ENCODE data around the gene TNFSF12. TPM values are rescaled to one million over a fixed set of nuclear protein-coding genes. Genes with fewer than 3 reads are reported as not detected.

TNFSF12 gene
- polyA plus RNA-seq, 1 donor (not counting 4 experiments of a cell fraction or from before 2014, with no cell fraction given): 1.0 TPM

DNA sequence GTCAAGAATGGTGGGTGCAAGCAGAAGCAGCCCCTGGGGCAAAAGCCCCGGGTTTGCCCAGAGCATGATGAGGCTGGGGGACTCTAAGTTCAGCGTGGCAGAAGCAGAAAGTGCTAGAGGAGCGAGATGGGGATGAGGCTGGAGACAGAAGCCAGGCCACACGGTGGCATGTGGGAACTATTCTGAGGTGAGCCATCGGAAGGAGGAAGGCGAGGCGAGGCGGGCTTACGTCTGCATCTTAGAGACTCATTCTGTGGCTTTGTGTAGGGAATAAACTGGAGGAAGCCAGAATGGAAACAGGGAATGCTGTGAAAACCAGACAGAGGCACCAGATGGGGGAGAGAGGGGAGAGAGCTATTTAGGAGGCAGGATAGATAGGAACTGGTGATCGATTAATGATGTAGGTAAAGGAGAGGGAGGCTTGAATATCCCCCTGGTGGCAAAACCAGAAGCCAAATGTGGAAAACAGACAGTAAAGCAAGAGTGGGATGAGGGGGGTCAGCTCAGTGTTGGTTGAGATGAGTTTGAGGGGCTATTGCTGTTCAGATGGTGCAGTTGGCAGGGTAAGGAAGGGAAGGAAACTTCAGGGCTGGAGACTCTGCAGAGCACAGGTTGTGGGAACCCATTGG, 6.6 kb downstream of the TNFSF12 start:
- Histone ChIP-seq H2AFZ (ENCODE audit: control insufficient read depth, low read length) (no peak overlapping the region), H4K20me1 (ENCODE audit: control insufficient read depth, extremely low read depth, insufficient read depth, low read length) (no peaks in the 10 kb centered on the region), H3K9ac (ENCODE audit: control insufficient read depth, extremely low read depth, insufficient read depth, low read length) (no peak overlapping the region), H3K9me1 (ENCODE audit: control insufficient read depth, extremely low read depth, insufficient read depth, low read length) (no peaks in the 10 kb centered on the region), H3K79me2 (ENCODE audit: control insufficient read depth, insufficient read depth, low read length) (no peaks in the 10 kb centered on the region), H3K4me1 (ENCODE audit: control insufficient read depth, extremely low read depth, insufficient read depth, low read length) (peaks cover 26% of the 10 kb centered on the region), H3K4me3 (ENCODE audit: control insufficient read depth in 2 of 3, extremely low read depth in 1 of 3, insufficient read depth in 2 of 3, low read depth in 1 of 3, low read length in 3 of 3) (no peak overlapping the region), H3K4me2 (ENCODE audit: control insufficient read depth, extremely low read depth, insufficient read depth, low read depth, low read length) (no peak overlapping the region), H3K9me3 (ENCODE audit: control insufficient read depth, low read depth, low read length) (no peaks in the 10 kb centered on the region), H3K27me3 (ENCODE audit: control insufficient read depth, extremely low read depth, insufficient read depth, low read length) (no peaks in the 10 kb centered on the region), H3K27ac (ENCODE audit: control insufficient read depth, insufficient read depth, low read length) (no peak overlapping the region), H3K36me3 (ENCODE audit: control insufficient read depth in 2 of 2, extremely low read depth in 1 of 2, insufficient read depth in 2 of 2, low read length in 2 of 2) (no peaks in the 10 kb centered on the region)
- FAIRE-seq (no peak), DNase-seq (ENCODE audit: low read depth, low spot score) (no peak)
- dilution Hi-C loops (cut with MboI; ENCODE audit: extremely low pct_ligation_motif_present, low sequenced_read_pairs): no loop called here
- TF ChIP-seq, protein P1, sequence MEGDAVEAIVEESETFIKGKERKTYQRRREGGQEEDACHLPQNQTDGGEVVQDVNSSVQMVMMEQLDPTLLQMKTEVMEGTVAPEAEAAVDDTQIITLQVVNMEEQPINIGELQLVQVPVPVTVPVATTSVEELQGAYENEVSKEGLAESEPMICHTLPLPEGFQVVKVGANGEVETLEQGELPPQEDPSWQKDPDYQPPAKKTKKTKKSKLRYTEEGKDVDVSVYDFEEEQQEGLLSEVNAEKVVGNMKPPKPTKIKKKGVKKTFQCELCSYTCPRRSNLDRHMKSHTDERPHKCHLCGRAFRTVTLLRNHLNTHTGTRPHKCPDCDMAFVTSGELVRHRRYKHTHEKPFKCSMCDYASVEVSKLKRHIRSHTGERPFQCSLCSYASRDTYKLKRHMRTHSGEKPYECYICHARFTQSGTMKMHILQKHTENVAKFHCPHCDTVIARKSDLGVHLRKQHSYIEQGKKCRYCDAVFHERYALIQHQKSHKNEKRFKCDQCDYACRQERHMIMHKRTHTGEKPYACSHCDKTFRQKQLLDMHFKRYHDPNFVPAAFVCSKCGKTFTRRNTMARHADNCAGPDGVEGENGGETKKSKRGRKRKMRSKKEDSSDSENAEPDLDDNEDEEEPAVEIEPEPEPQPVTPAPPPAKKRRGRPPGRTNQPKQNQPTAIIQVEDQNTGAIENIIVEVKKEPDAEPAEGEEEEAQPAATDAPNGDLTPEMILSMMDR (optimal IDR thresholded peaks at IDR 0.05 in 1 of 3, IDR thresholded peaks at IDR 0.05 in 1 of 3, conservative IDR thresholded peaks at IDR 0.05 in 1 of 3; ENCODE audit: extremely low read depth in 1 of 3, insufficient read depth in 2 of 3, low read length in 3 of 3): peak in 2 of 3 experiments; percentile 10 to 12
- no peak for TF ChIP-seq EZH2 (IDR thresholded peaks at IDR 0.05; ENCODE audit: low read length)

DNA sequence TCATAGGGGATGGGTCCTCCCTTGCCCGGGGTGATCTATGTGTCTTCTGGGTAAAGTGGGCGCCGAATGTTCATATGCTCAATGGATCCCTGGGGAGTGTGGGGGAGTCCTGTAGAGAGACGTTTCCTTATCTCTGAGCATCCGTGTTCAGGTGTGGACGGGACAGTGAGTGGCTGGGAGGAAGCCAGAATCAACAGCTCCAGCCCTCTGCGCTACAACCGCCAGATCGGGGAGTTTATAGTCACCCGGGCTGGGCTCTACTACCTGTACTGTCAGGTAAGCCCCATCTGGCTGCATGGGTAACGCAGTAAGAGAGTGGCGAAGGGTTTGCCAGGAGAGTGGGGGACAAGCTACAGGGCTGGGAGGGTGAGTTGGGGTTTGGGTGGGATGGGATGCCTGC, 7.8 kb downstream of the TNFSF12 start:
- no peak overlapping the region for H3K9ac ChIP-seq (ENCODE audit: control insufficient read depth, extremely low read depth, insufficient read depth, low read length)
- TF ChIP-seq, protein P1 (optimal IDR thresholded peaks at IDR 0.05 in 1 of 3, IDR thresholded peaks at IDR 0.05 in 1 of 3, conservative IDR thresholded peaks at IDR 0.05 in 1 of 3; ENCODE audit: extremely low read depth in 1 of 3, insufficient read depth in 2 of 3, low read length in 3 of 3): no peak
- no peak for TF ChIP-seq EZH2 (IDR thresholded peaks at IDR 0.05; ENCODE audit: low read length)
- no peaks in the 10 kb centered on the region for H3K36me3 ChIP-seq (ENCODE audit: control insufficient read depth in 2 of 2, extremely low read depth in 1 of 2, insufficient read depth in 2 of 2, low read length in 2 of 2)
- H3K79me2 ChIP-seq (ENCODE audit: control insufficient read depth, insufficient read depth, low read length): no peaks in the 10 kb centered on the region
- no peak overlapping the region for H3K27ac ChIP-seq (ENCODE audit: control insufficient read depth, insufficient read depth, low read length)
- H3K27me3 ChIP-seq (ENCODE audit: control insufficient read depth, extremely low read depth, insufficient read depth, low read length): no peaks in the 10 kb centered on the region
- no peak for FAIRE-seq
- peaks cover 32% of the 10 kb centered on the region for H3K4me1 ChIP-seq (ENCODE audit: control insufficient read depth, extremely low read depth, insufficient read depth, low read length)
- no peaks in the 10 kb centered on the region for H3K9me3 ChIP-seq (ENCODE audit: control insufficient read depth, low read depth, low read length)
- H3K4me3 ChIP-seq (ENCODE audit: control insufficient read depth in 2 of 3, extremely low read depth in 1 of 3, insufficient read depth in 2 of 3, low read depth in 1 of 3, low read length in 3 of 3): no peak overlapping the region
- H3K9me1 ChIP-seq (ENCODE audit: control insufficient read depth, extremely low read depth, insufficient read depth, low read length): no peaks in the 10 kb centered on the region
- H4K20me1 ChIP-seq (ENCODE audit: control insufficient read depth, extremely low read depth, insufficient read depth, low read length): no peaks in the 10 kb centered on the region
- dilution Hi-C loops (cut with MboI; ENCODE audit: extremely low pct_ligation_motif_present, low sequenced_read_pairs): no loop called here
- H3K4me2 ChIP-seq (ENCODE audit: control insufficient read depth, extremely low read depth, insufficient read depth, low read depth, low read length): no peak overlapping the region
- DNase-seq (ENCODE audit: low read depth, low spot score): no peak
- H2AFZ ChIP-seq (ENCODE audit: control insufficient read depth, low read length): no peak overlapping the region
